Loucy (cell line): ENCODE data around the gene TGDS.

Source experiments
- EZH2phosphoT487 ChIP-seq: fragments of 200-600 bp; IDR thresholded peaks from 2 replicates; pipeline ENCODE4 v1.6.1; 2018; ENCODE audit warnings: antibody characterized with exemption, mild to moderate bottlenecking, moderate library complexity, borderline replicate concordance
- TF ChIP-seq, protein P1 (sequence below): fragments of 200-600 bp; sonication (generic); conservative IDR thresholded peaks from 2 replicates; pipeline ENCODE4 v1.5.1; 2014; ENCODE audit warnings: mild to moderate bottlenecking, antibody characterized with exemption, low read length

DNA sequence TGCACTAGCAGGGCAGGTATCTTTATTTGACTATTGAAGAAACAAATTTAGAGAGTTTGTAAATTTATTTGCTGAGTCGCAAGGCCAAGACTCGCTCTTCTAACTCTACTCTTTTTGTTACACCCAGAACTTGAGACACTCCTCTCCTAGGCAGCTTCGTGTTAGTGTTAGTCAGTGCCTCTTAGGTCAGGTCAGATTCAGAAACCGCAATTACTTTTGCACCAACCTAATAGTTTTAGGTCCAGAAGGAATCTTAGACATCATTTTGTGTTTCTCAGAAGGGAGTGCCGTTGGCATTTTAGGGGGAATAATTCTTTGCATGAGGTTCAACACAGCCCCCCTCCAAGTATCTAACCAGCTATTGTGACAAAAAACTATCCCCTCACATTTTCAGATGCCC is 14.5 kb upstream of the TGDS start:
- TF ChIP-seq, protein P1, sequence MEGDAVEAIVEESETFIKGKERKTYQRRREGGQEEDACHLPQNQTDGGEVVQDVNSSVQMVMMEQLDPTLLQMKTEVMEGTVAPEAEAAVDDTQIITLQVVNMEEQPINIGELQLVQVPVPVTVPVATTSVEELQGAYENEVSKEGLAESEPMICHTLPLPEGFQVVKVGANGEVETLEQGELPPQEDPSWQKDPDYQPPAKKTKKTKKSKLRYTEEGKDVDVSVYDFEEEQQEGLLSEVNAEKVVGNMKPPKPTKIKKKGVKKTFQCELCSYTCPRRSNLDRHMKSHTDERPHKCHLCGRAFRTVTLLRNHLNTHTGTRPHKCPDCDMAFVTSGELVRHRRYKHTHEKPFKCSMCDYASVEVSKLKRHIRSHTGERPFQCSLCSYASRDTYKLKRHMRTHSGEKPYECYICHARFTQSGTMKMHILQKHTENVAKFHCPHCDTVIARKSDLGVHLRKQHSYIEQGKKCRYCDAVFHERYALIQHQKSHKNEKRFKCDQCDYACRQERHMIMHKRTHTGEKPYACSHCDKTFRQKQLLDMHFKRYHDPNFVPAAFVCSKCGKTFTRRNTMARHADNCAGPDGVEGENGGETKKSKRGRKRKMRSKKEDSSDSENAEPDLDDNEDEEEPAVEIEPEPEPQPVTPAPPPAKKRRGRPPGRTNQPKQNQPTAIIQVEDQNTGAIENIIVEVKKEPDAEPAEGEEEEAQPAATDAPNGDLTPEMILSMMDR = no peak
- TF ChIP-seq EZH2phosphoT487 = no peak
